ENCODE measurements around the gene PTPRD. TPM values are rescaled to one million over a fixed set of nuclear protein-coding genes. Genes with fewer than 3 reads are reported as not detected.
A peak's percentile ranks its signal among the peaks of the same experiment; 100 is the strongest.

PTPRD gene
- total RNA-seq, 2 donors from 2014 or later = 97.4 to 101 TPM

DNA sequence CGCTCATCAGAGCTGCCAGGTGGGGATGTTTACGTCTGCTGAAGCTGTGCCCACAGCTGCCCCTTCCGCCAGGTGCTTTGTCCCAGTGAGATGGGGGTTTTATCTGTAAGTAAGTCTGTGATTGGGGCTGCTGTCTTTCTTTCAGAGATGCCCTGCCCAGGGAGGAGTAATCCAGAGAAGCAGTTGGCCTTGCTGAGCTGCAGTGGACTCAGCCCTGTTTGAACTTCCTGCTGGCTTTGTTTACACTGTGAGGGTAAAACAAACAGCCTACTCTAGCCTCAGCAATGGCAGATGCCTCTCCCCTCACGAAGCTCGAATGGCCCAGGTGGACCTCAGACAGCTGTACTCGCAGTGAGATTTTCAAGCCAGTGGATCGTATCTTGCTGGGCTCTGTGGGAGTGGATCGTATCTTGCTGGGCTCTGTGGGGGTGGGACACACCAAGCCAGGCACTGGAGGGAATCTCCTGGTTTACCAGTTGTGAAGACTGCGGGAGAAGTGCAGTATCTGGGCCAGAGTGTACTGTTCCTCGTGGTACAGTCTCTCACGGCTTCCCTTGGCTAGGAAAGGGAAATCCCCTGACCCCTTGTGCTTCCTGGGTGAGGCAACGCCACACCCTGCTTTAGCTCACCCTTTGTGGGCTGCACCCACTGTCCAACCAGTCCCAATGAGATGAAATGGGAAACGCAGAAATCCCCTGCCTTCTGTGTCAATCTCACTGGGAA is 2283.1 kb downstream of the PTPRD start:
- peak; percentile 71 for DNase-seq
- TF ChIP-seq, protein P1, sequence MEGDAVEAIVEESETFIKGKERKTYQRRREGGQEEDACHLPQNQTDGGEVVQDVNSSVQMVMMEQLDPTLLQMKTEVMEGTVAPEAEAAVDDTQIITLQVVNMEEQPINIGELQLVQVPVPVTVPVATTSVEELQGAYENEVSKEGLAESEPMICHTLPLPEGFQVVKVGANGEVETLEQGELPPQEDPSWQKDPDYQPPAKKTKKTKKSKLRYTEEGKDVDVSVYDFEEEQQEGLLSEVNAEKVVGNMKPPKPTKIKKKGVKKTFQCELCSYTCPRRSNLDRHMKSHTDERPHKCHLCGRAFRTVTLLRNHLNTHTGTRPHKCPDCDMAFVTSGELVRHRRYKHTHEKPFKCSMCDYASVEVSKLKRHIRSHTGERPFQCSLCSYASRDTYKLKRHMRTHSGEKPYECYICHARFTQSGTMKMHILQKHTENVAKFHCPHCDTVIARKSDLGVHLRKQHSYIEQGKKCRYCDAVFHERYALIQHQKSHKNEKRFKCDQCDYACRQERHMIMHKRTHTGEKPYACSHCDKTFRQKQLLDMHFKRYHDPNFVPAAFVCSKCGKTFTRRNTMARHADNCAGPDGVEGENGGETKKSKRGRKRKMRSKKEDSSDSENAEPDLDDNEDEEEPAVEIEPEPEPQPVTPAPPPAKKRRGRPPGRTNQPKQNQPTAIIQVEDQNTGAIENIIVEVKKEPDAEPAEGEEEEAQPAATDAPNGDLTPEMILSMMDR (conservative IDR thresholded peaks at IDR 0.05) = no peak
- H3K4me3 ChIP-seq (ENCODE audit: low read length) = peak overlapping the region; percentile 43
- 79 to 80% methylated on average over 3 to 13 of the region's 13 CpGs for WGBS, 2 experiments (ENCODE audit: insufficient coverage in 1 of 2, insufficient read length in 1 of 2)
- Mint-ChIP-seq H3K9me3 (peaks cover 10% of the 10 kb centered on the region), H3K4me1 (peaks cover 31% of the 10 kb centered on the region), H3K27me3 (ENCODE audit: insufficient read depth) (no peaks in the 10 kb centered on the region), H3K4me3 (peak overlapping the region; percentile 12), H3K27ac (peak overlapping the region; percentile 35), H3K36me3 (ENCODE audit: low read depth) (peaks cover 24% of the 10 kb centered on the region)
- no peak overlapping the region for H3K9ac ChIP-seq (ENCODE audit: extremely low read depth, low read length, poor library complexity, severe bottlenecking)
- H3K27me3 ChIP-seq (ENCODE audit: control insufficient read depth, insufficient read depth, low read length, poor library complexity, severe bottlenecking) = no peaks in the 10 kb centered on the region
- H3K36me3 ChIP-seq (ENCODE audit: control insufficient read depth, insufficient read depth, low read length) = peaks cover 19% of the 10 kb centered on the region
- H3K9me3 ChIP-seq (ENCODE audit: control insufficient read depth, low read length) = peaks cover 24% of the 10 kb centered on the region
- no peak overlapping the region for H3K27ac ChIP-seq (ENCODE audit: low read depth, low read length)
- H3K4me1 ChIP-seq (ENCODE audit: control insufficient read depth, insufficient read depth, low read length) = no peaks in the 10 kb centered on the region

DNA sequence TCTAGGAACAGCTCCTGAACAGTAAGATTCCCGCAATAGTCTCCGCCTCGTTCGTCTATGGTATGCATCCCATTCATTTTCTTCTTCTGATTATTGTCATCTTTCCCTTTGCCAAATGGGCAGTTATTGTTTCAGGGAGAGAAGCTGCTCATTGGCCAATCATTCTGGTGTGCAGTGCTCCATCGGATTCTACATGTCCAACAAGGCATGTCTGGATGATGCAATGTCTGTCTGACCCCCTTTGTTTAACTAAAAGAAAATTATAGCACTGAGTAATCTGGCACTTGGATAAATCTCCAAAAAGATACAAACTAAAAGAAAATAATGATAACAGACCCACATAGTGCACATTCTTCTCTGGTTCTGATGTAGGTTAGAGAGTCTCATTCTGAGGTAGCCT is 2297.6 kb downstream of the PTPRD start:
- Mint-ChIP-seq H3K4me3 (no peak overlapping the region), H3K9me3 (no peaks in the 10 kb centered on the region), H3K27me3 (ENCODE audit: insufficient read depth) (no peaks in the 10 kb centered on the region), H3K27ac (no peak overlapping the region), H3K36me3 (ENCODE audit: low read depth) (peaks cover 5% of the 10 kb centered on the region), H3K4me1 (peaks cover 1% of the 10 kb centered on the region)
- WGBS, 2 experiments (ENCODE audit: insufficient coverage in 1 of 2, insufficient read length in 1 of 2) = 97 to 98% methylated on average over 5 of the region's 5 CpGs
- H3K27ac ChIP-seq (ENCODE audit: low read depth, low read length) = no peak overlapping the region
- DNase-seq = no peak
- H3K36me3 ChIP-seq (ENCODE audit: control insufficient read depth, insufficient read depth, low read length) = no peaks in the 10 kb centered on the region
- no peaks in the 10 kb centered on the region for H3K4me1 ChIP-seq (ENCODE audit: control insufficient read depth, insufficient read depth, low read length)
- peaks cover 5% of the 10 kb centered on the region for H3K9me3 ChIP-seq (ENCODE audit: control insufficient read depth, low read length)
- no peaks in the 10 kb centered on the region for H3K27me3 ChIP-seq (ENCODE audit: control insufficient read depth, insufficient read depth, low read length, poor library complexity, severe bottlenecking)
- TF ChIP-seq, protein P1 (conservative IDR thresholded peaks at IDR 0.05) = no peak
- H3K9ac ChIP-seq (ENCODE audit: extremely low read depth, low read length, poor library complexity, severe bottlenecking) = no peak overlapping the region
- H3K4me3 ChIP-seq (ENCODE audit: low read length) = no peak overlapping the region

DNA sequence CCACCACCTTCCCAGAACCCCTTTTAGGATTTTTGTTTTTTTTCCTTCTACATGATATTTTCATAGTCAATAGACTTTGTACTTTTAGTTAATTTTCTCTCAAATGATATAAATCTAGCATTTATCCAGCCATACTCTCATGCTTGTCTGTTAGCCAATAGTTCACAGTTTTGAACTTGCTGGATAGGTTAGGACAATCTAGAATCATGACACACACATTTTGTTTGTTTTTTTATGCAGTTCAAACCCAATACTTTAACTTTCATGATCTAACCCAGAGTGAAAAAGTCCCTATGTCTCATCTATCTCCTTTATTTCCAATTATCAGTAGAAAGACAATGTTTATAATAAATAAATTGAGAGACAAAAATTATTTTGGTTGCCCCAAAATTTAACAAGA is 2303.5 kb downstream of the PTPRD start:
- Mint-ChIP-seq H3K27me3 (ENCODE audit: insufficient read depth) (no peaks in the 10 kb centered on the region), H3K4me3 (no peak overlapping the region), H3K9me3 (no peaks in the 10 kb centered on the region), H3K36me3 (ENCODE audit: low read depth) (no peaks in the 10 kb centered on the region), H3K4me1 (no peaks in the 10 kb centered on the region), H3K27ac (no peak overlapping the region)
- Histone ChIP-seq H3K9me3 (ENCODE audit: control insufficient read depth, low read length) (peaks cover 6% of the 10 kb centered on the region), H3K27ac (ENCODE audit: low read depth, low read length) (no peak overlapping the region), H3K9ac (ENCODE audit: extremely low read depth, low read length, poor library complexity, severe bottlenecking) (no peak overlapping the region), H3K4me1 (ENCODE audit: control insufficient read depth, insufficient read depth, low read length) (no peaks in the 10 kb centered on the region), H3K27me3 (ENCODE audit: control insufficient read depth, insufficient read depth, low read length, poor library complexity, severe bottlenecking) (no peaks in the 10 kb centered on the region), H3K36me3 (ENCODE audit: control insufficient read depth, insufficient read depth, low read length) (no peaks in the 10 kb centered on the region), H3K4me3 (ENCODE audit: low read length) (no peak overlapping the region)
- TF ChIP-seq, protein P1 (conservative IDR thresholded peaks at IDR 0.05) = no peak
- DNase-seq = no peak

Data from endodermal cell (in vitro differentiated cells).